GM12878 (cell line): ENCODE results near the gene PPIL6. TPM values are rescaled to one million over a fixed set of nuclear protein-coding genes. Genes with fewer than 3 reads are reported as not detected.

Experiments
- ATAC-seq: fragments of 200-7000 bp; cut with Tn5 transposase; 3 replicates; pipeline ENCODE4 v1.9.1; 2020; ENCODE audit warnings: mild to moderate bottlenecking, moderate library complexity
- BruUV-seq: library from RNA; stranded (reverse); fragments of 400-500 nt; replicated peaks from 2 replicates; lab custom pipeline; 2021; lab: Mats Ljungman, UMichigan
- CTCF ChIA-PET: fragments of 300-600 bp; sonication (Branson Sonifier 250); formaldehyde crosslinking; extraction: SDS; loops from one replicate; lab custom pipeline; 2021; ENCODE audit warnings: inconsistent platforms; lab: Yijun Ruan, JAX
- POLR2A ChIA-PET: fragments of 350-600 bp; formaldehyde crosslinking; extraction: SDS; loops from one replicate; lab custom pipeline; 2021; ENCODE audit warnings: inconsistent platforms; lab: Charles Lee
- RAD21 ChIA-PET: fragments of 300-600 bp; sonication (Branson Sonifier 250); formaldehyde crosslinking; loops from one replicate; lab custom pipeline; 2023; ENCODE audit warnings: antibody characterized with exemption; ENCODE audit not compliant: unreplicated experiment; lab: Charles Lee
- SMC1A ChIA-PET: fragments of 300-600 bp; sonication (Branson Sonifier 250); formaldehyde crosslinking; loops from one replicate; lab custom pipeline; 2023; ENCODE audit not compliant: unreplicated experiment, uncharacterized antibody; lab: Charles Lee
- DNase-seq: peaks from one replicate; pipeline ENCODE4 v3.0.0-alpha.2; 2011; ENCODE audit warnings: low read depth, low spot score
- FAIRE-seq: peaks from 3 replicates; lab custom pipeline; 2011; peaks lifted over from hg19 to GRCh38; lab: Jason Lieb, UNC
- H2AFZ ChIP-seq: 2 replicates; pipeline ENCODE4 v1.6.0; 2011; ENCODE audit warnings: low read depth, low read length, control low read depth; ENCODE audit not compliant: control insufficient read depth
- H3K27ac ChIP-seq: 2 replicates; pipeline ENCODE4 v1.5.1; 2011; ENCODE audit warnings: control low read depth; ENCODE audit not compliant: control insufficient read depth, insufficient read depth
- H3K27me3 ChIP-seq, 2 experiments: replicated peaks in 1 of 2; 2 replicates each; pipeline versions ENCODE4 v1.6.0 to v1.6.1; 2011; ENCODE audit warnings: low read length in 1 of 2; ENCODE audit not compliant: control insufficient read depth in 2 of 2, insufficient read depth in 2 of 2
- H3K36me3 ChIP-seq, 2 experiments: 2 replicates each; pipeline ENCODE4 v1.5.1; 2011; ENCODE audit warnings: low read length in 1 of 2; ENCODE audit not compliant: control insufficient read depth in 2 of 2, insufficient read depth in 2 of 2
- H3K4me1 ChIP-seq: 2 replicates; pipeline ENCODE4 v1.6.1; 2011; ENCODE audit warnings: mild to moderate bottlenecking, low read length, moderate library complexity, mixed read lengths; ENCODE audit not compliant: control insufficient read depth, insufficient read depth
- H3K4me2 ChIP-seq: 2 replicates; pipeline ENCODE4 v1.6.0; 2011; ENCODE audit warnings: control low read depth; ENCODE audit not compliant: control insufficient read depth, insufficient read depth
- H3K4me3 ChIP-seq: fragments of 200-600 bp; sonication (generic); 2 replicates; pipeline ENCODE4 v1.5.1; 2016
- H3K79me2 ChIP-seq: 2 replicates; pipeline ENCODE4 v1.6.0; 2011; ENCODE audit warnings: low read length; ENCODE audit not compliant: control insufficient read depth, insufficient read depth
- H3K9ac ChIP-seq: 2 replicates; pipeline ENCODE4 v1.8.0; 2011; ENCODE audit warnings: low read length, control low read depth, mixed read lengths; ENCODE audit not compliant: control insufficient read depth, insufficient read depth
- H3K9me3 ChIP-seq: replicated peaks from 3 replicates; pipeline ENCODE4 v1.5.1; 2011; ENCODE audit warnings: mild to moderate bottlenecking, low read length; ENCODE audit not compliant: control insufficient read depth, insufficient read depth
- H4K20me1 ChIP-seq: 2 replicates; pipeline ENCODE4 v1.6.0; 2011; ENCODE audit not compliant: control insufficient read depth, insufficient read depth
- ATF7 ChIP-seq: fragments of 450-650 bp; IDR thresholded peaks from 2 replicates; pipeline ENCODE4 v1.6.1; 2016; ENCODE audit warnings: low read depth, mild to moderate bottlenecking
- CBX5 ChIP-seq: sonication (generic); IDR thresholded peaks from 2 replicates; pipeline ENCODE4 v1.6.1; 2016; ENCODE audit warnings: low read depth, moderate library complexity, mild to moderate bottlenecking, inconsistent platforms
- CREB1 ChIP-seq: IDR thresholded peaks from 2 replicates; pipeline ENCODE4 v1.6.1; 2012; ENCODE audit warnings: low read depth, mild to moderate bottlenecking, inconsistent platforms
- CREM ChIP-seq: IDR thresholded peaks from 2 replicates; pipeline ENCODE4 v1.6.1; 2014; ENCODE audit warnings: antibody characterized with exemption, low read depth
- EGR1 ChIP-seq, 2 experiments: IDR thresholded peaks; 1 replicate in 1 of 2; 2 replicates in 1 of 2; pipeline ENCODE4 v1.6.1; 2011 to 2012; ENCODE audit warnings: low read depth in 2 of 2, low read length in 2 of 2, borderline replicate concordance in 1 of 2, mild to moderate bottlenecking in 1 of 2, moderate library complexity in 1 of 2
- GATAD2B ChIP-seq: fragments of 450-650 bp; conservative IDR thresholded peaks from 2 replicates; pipeline ENCODE4 v1.6.1; 2017; ENCODE audit warnings: low read depth, mild to moderate bottlenecking, moderate library complexity
- HDAC6 ChIP-seq: fragments of 200-600 bp; sonication (generic); IDR thresholded peaks from one replicate; pipeline ENCODE4 v1.8.0; 2017; ENCODE audit warnings: antibody characterized with exemption; ENCODE audit not compliant: unreplicated experiment
- IKZF1 ChIP-seq: fragments of 450-650 bp; conservative IDR thresholded peaks from 2 replicates; pipeline ENCODE4 v1.6.1; 2017; ENCODE audit warnings: antibody characterized with exemption, mild to moderate bottlenecking
- KAT2A ChIP-seq: conservative IDR thresholded peaks from 2 replicates; pipeline ENCODE4 v1.6.1; 2011; ENCODE audit warnings: low read depth, low read length; ENCODE audit not compliant: control insufficient read depth
- KLF5 ChIP-seq: fragments of 450-650 bp; IDR thresholded peaks from 2 replicates; pipeline ENCODE4 v1.6.1; 2014; ENCODE audit warnings: mild to moderate bottlenecking; ENCODE audit not compliant: partially characterized antibody
- LARP7 ChIP-seq: fragments of 450-650 bp; IDR thresholded peaks from 2 replicates; pipeline ENCODE4 v1.6.1; 2017; ENCODE audit warnings: mild to moderate bottlenecking
- NBN ChIP-seq: fragments of 450-650 bp; IDR thresholded peaks from 2 replicates; pipeline ENCODE4 v1.6.1; 2016
- NFYB ChIP-seq: IDR thresholded peaks from 2 replicates; pipeline ENCODE4 v1.6.1; 2011; ENCODE audit warnings: low read depth, mild to moderate bottlenecking, low read length, improper control_type of control experiment, moderate library complexity; ENCODE audit not compliant: insufficient read depth
- NR2F1 ChIP-seq: fragments of 450-650 bp; conservative IDR thresholded peaks from 2 replicates; pipeline ENCODE4 v1.6.1; 2017; ENCODE audit warnings: mild to moderate bottlenecking
- PAX5 ChIP-seq: IDR thresholded peaks from 2 replicates; pipeline ENCODE4 v1.6.1; 2011; ENCODE audit warnings: low read depth, low read length, borderline replicate concordance
- RBBP5 ChIP-seq: fragments of 200-600 bp; sonication (generic); conservative IDR thresholded peaks from 2 replicates; pipeline ENCODE4 v1.6.1; 2016
- RCOR1 ChIP-seq: conservative IDR thresholded peaks from 2 replicates; pipeline ENCODE4 v1.6.1; 2012; ENCODE audit warnings: low read depth, low read length, improper control_type of control experiment
- SP1 ChIP-seq: IDR thresholded peaks from one replicate; pipeline ENCODE4 v1.6.1; 2011; ENCODE audit warnings: low read depth, low read length
- SPI1 ChIP-seq: IDR thresholded peaks from 2 replicates; pipeline ENCODE4 v1.6.1; 2011; ENCODE audit warnings: low read depth, mild to moderate bottlenecking, low read length, moderate library complexity, borderline replicate concordance; ENCODE audit not compliant: insufficient read depth
- TCF12 ChIP-seq: IDR thresholded peaks from 2 replicates; pipeline ENCODE4 v1.6.1; 2011; ENCODE audit warnings: low read depth, mild to moderate bottlenecking, low read length
- YY1 ChIP-seq: IDR thresholded peaks from 2 replicates; pipeline ENCODE4 v1.6.1; 2011; ENCODE audit warnings: low read depth, mild to moderate bottlenecking, low read length
- ZNF217 ChIP-seq: fragments of 450-650 bp; IDR thresholded peaks from 2 replicates; pipeline ENCODE4 v1.6.1; 2017; ENCODE audit warnings: antibody characterized with exemption, mild to moderate bottlenecking
- ZNF622 ChIP-seq: fragments of 450-650 bp; IDR thresholded peaks from 2 replicates; pipeline ENCODE4 v1.6.1; 2017; ENCODE audit warnings: mild to moderate bottlenecking, inconsistent platforms
- WGBS: methylation state at CpG from one replicate; pipeline ENCODE4 v1.1.6; 2016; ENCODE audit warnings: low lambda C conversion rate; ENCODE audit not compliant: insufficient replicate concordance, insufficient coverage; ENCODE audit errors: missing lambda C conversion rate; 5-methylcytosine and 5-hydroxymethylcytosine counted together
- in situ Hi-C: fragments of 300-500 bp; cut with MboI; formaldehyde crosslinking; loops from 9 replicates; pipeline ENCODE4 v1.14.3; 2018; ENCODE audit warnings: mixed read lengths
- intact Hi-C: fragments of 100-400 bp; cut with micrococcal nuclease; formaldehyde crosslinking; loops from one replicate; pipeline ENCODE4 v1.14.2; 2022; ENCODE audit not compliant: unreplicated experiment
- polyA plus RNA-seq, 11 experiments: library from polyadenylated mRNA; depleted of rRNA in 4 of 11; unstranded in 6 of 11; stranded (reverse) in 5 of 11; fragments of >200 nt; fragmentation: Nextera tagmentation in 4 of 11; fragmentation: Illumina TruSeq in 1 of 11; extraction: Ambion mirVana in 4 of 11; extraction: Trizol in 1 of 11; gene quantifications; 1 replicate in 1 of 11; 2 replicates in 10 of 11; pipeline versions ENCODE4 v1.2.1 to v1.2.3, GENCODE V29; 2011 to 2016; ENCODE audit warnings: inconsistent platforms in 2 of 11, missing spikeins in 2 of 11, low read depth in 1 of 11
- total RNA-seq, 4 experiments: library from RNA; depleted of rRNA in 3 of 4; stranded (reverse); fragments of >200 nt in 3 of 4; fragmentation: Illumina TruSeq in 1 of 4; extraction: Trizol in 1 of 4; gene quantifications; 2 replicates each; pipeline versions ENCODE4 v1.2.1 to v1.2.3, GENCODE V29; 2013 to 2021
- TF ChIP-seq, protein P1 (sequence below): IDR thresholded peaks from 2 replicates; pipeline ENCODE4 v1.6.1; 2012; ENCODE audit warnings: low read depth, low read length, improper control_type of control experiment
- TF ChIP-seq, protein P2 (sequence below): IDR thresholded peaks from 2 replicates; pipeline ENCODE4 v1.6.1; 2011; ENCODE audit warnings: low read depth, mild to moderate bottlenecking, low read length, moderate library complexity, borderline replicate concordance; ENCODE audit errors: extremely low read depth

The PPIL6 gene
- total and polyA plus RNA-seq, 10 of the 15 experiments (the other 5 are each of a cell fraction or from before 2014, with no cell fraction given): 0.01 to 0.26 (median 0.12) TPM; not detected in 5

DNA sequence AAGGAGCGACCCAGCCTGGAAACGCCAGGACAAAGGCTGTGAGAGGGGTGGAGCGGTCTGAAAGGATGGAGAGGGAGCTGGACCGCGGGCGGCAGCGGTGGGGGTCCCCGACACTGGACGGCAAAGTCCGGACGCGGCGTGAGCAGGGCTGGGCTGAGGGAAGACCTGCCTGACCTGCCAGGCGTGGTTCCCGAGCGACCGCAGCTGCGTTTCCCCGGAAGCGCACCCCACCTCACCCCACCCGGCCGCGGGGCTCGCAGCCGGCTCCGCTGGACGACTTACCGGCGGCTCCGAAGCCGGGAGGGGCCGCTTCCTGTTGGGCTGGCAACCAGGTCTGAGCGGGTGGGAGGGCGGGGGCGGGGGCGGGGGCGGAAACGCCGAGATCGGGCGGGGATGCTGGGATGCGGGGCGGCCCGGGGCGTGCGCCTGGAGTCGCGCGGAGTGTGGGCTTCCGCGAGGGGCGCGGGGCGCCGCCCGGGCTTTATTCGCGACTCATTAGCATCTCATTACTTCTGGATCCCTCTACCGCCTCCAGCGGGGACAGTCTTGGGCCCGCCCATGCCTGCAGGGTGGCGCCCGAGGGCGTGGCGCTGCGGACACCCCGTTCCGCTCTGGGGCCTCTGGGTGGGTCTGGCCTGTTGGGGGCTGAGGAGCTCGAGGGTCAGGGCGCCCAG is 15.1 kb upstream of the PPIL6 start, which contains the start of gene MICAL1:
Gene MICAL1, minus strand, starts transcription at position 336 of the 674 bp plus-strand sequence. CDS start 1,576 bp downstream, outside the sequence.
- Histone ChIP-seq H3K4me1 (peaks cover 54% of the 10 kb centered on the region), H3K4me2 (peak within 1 kb of the TSS; percentile 98), H3K4me3 (peak within 1 kb of the TSS; percentile 89), H4K20me1 (no peaks in the 10 kb centered on the region), H3K27ac (peak within 1 kb of the TSS; percentile 98), H3K9ac (peak within 1 kb of the TSS; percentile 91), H3K27me3 (no peaks in the 10 kb centered on the region), H3K79me2 (peaks cover 48% of the 10 kb centered on the region), H3K36me3 (peaks cover 3 to 10% of the 10 kb centered on the region in 2 experiments; a peak in 3 of 4 replicates), H2AFZ (peak within 1 kb of the TSS; percentile 60), H3K9me3 (no peaks in the 10 kb centered on the region)
- ChIA-PET SMC1A (interaction anchor here (0.6 to 10.1 kb wide), 7 partner anchors 11 to 72 kb away, joined by 3 to 148 read pairs (median 7); partner anchors contain the start of genes CD164, PPIL6, SMPD2 and ZBTB24), CTCF (interaction anchor here (1.1 to 3.2 kb wide), 6 partner anchors 9 to 82 kb away, joined by 3 to 19 read pairs (median 5); partner anchors contain the start of genes CD164, PPIL6 and SMPD2), POLR2A (interaction anchor here (0.9 to 13.1 kb wide), 6 partner anchors 13 to 236 kb away, joined by 3 to 132 read pairs (median 6); partner anchors contain the start of genes AK9, CD164, FIG4 and PPIL6), RAD21 (interaction anchor here (0.9 to 10.1 kb wide), 5 partner anchors 14 to 76 kb away, joined by 3 to 97 read pairs (median 9); partner anchors contain the start of genes CD164, PPIL6, SMPD2 and ZBTB24)
- FAIRE-seq (peak; percentile 38), DNase-seq (peak; percentile 45), ATAC-seq (peak; percentile 78)
- intact Hi-C loops (loop anchor here (1.0 to 5.0 kb wide), 3 partner anchors 28 to 358 kb away; partner anchors contain the start of genes CD164, CEP57L1 and ZBTB24), in situ Hi-C loops (no loop called here)
- no TSS peak for BruUV-seq
- 1% methylated on average over 37 of the region's 70 CpGs for WGBS
- TF ChIP-seq HDAC6: no peak
- TF ChIP-seq YY1: peak; percentile 41; the same call in 1 of the 2 replicates
- TF ChIP-seq, protein P1, sequence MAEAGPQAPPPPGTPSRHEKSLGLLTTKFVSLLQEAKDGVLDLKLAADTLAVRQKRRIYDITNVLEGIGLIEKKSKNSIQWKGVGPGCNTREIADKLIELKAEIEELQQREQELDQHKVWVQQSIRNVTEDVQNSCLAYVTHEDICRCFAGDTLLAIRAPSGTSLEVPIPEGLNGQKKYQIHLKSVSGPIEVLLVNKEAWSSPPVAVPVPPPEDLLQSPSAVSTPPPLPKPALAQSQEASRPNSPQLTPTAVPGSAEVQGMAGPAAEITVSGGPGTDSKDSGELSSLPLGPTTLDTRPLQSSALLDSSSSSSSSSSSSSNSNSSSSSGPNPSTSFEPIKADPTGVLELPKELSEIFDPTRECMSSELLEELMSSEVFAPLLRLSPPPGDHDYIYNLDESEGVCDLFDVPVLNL: no peak
- TF ChIP-seq KAT2A: no peak
- peak; percentile 63 for TF ChIP-seq IKZF1
- TF ChIP-seq ZNF217: no peak
- TF ChIP-seq SP1: peak; percentile 9
- TF ChIP-seq, protein P2, sequence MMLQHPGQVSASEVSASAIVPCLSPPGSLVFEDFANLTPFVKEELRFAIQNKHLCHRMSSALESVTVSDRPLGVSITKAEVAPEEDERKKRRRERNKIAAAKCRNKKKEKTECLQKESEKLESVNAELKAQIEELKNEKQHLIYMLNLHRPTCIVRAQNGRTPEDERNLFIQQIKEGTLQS: no peak
- TF ChIP-seq CREM: 0 out of 2 replicates have a peak, but pooled peaks have one; percentile 4
- no peak for TF ChIP-seq NFYB
- TF ChIP-seq RBBP5: no peak
- TF ChIP-seq RCOR1: 0 out of 2 replicates have a peak, but pooled peaks have one; percentile 29
- TF ChIP-seq CREB1: peak; percentile 44; the same call in 1 of the 2 replicates
- peak in 1 of 2 experiments; percentile 71; a peak in 1 of 3 replicates for TF ChIP-seq EGR1 (IDR thresholded peaks at IDR 0.05; ENCODE audit: borderline replicate concordance in 1 of 2, low read depth in 2 of 2, low read length in 2 of 2)
- TF ChIP-seq NBN: peak; percentile 9
- peak; percentile 46 for TF ChIP-seq NR2F1
- peak; percentile 30 for TF ChIP-seq KLF5
- TF ChIP-seq PAX5: peak; percentile 95
- TF ChIP-seq ATF7: no peak
- no peak for TF ChIP-seq ZNF622
- TF ChIP-seq LARP7: peak; percentile 8; the same call in 1 of the 2 replicates
- no peak for TF ChIP-seq SPI1
- TF ChIP-seq CBX5: no peak
- peak; percentile 74; the same call in 1 of the 2 replicates for TF ChIP-seq TCF12
- TF ChIP-seq GATAD2B: no peak; the same call in 1 of the 2 replicates
